Tibial nerve (tissue), 4 donors: Measurements from ENCODE around the gene S100A4. TPM values are rescaled to one million over a fixed set of nuclear protein-coding genes. Genes with fewer than 3 reads are reported as not detected.

Experiments used
- DNase-seq, 2 donors: peaks; one replicate each; pipeline ENCODE4 v3.0.0-alpha.2; 2019; ENCODE audit warnings: low spot score in 2 of 2
- H3K27ac ChIP-seq, 4 donors: fragments of 200-600 bp; sonication (generic) in 3 of 4; one replicate each; pipeline ENCODE4 v1.5.1; 2017 to 2019; ENCODE audit warnings: mild to moderate bottlenecking in 1 of 4
- H3K27me3 ChIP-seq, 2 donors: fragments of 200-600 bp; sonication (generic) in 1 of 2; one replicate each; pipeline versions ENCODE4 v1.5.1 to v1.6.0; 2017 to 2019
- H3K36me3 ChIP-seq, 3 donors: fragments of 200-600 bp; sonication (generic); one replicate each; pipeline ENCODE4 v1.5.1; 2018 to 2019
- H3K4me1 ChIP-seq, 4 donors: fragments of 200-600 bp; sonication (generic) in 3 of 4; one replicate each; pipeline ENCODE4 v1.5.1; 2017 to 2019
- H3K4me3 ChIP-seq, 4 donors: fragments of 200-600 bp; sonication (generic) in 3 of 4; one replicate each; pipeline ENCODE4 v1.5.1; 2017 to 2019; ENCODE audit warnings: mild to moderate bottlenecking in 1 of 4, moderate library complexity in 1 of 4
- H3K9me3 ChIP-seq, 4 donors: fragments of 200-600 bp; sonication (generic) in 3 of 4; one replicate each; pipeline ENCODE4 v1.5.1; 2017 to 2019
- EP300 ChIP-seq, 2 donors: sonication (generic); formaldehyde crosslinking; IDR thresholded peaks; one replicate each; pipeline ENCODE4 v1.6.1; 2017; ENCODE audit warnings: antibody characterized with exemption in 2 of 2, mild to moderate bottlenecking in 1 of 2
- POLR2A ChIP-seq, 2 donors: fragments of 450-650 bp; IDR thresholded peaks; one replicate each; pipeline ENCODE4 v1.6.1; 2017; ENCODE audit warnings: antibody characterized with exemption in 2 of 2, mild to moderate bottlenecking in 2 of 2, moderate library complexity in 2 of 2
- WGBS, 2 donors: methylation state at CpG; one replicate each; pipeline ENCODE4 v1.1.5; 2018; 5-methylcytosine and 5-hydroxymethylcytosine counted together
- total RNA-seq, 4 donors: library from RNA; depleted of rRNA; stranded (reverse); fragments of >200 nt; gene quantifications; one replicate each; pipeline ENCODE4 v1.1.0, GENCODE V29; 2016
- TF ChIP-seq, protein P1 (sequence below), 5 experiments: fragments of 200-600 bp in 3 of 5; fragments of 450-650 bp in 2 of 5; sonication (generic) in 3 of 5; IDR thresholded peaks; one replicate each; pipeline ENCODE4 v1.5.1; 2016 to 2019; ENCODE audit warnings: antibody characterized with exemption in 5 of 5, mild to moderate bottlenecking in 3 of 5, moderate library complexity in 2 of 5

S100A4 gene
- total RNA-seq, 4 donors from 2014 or later = 398 to 439 (median 420) TPM

DNA sequence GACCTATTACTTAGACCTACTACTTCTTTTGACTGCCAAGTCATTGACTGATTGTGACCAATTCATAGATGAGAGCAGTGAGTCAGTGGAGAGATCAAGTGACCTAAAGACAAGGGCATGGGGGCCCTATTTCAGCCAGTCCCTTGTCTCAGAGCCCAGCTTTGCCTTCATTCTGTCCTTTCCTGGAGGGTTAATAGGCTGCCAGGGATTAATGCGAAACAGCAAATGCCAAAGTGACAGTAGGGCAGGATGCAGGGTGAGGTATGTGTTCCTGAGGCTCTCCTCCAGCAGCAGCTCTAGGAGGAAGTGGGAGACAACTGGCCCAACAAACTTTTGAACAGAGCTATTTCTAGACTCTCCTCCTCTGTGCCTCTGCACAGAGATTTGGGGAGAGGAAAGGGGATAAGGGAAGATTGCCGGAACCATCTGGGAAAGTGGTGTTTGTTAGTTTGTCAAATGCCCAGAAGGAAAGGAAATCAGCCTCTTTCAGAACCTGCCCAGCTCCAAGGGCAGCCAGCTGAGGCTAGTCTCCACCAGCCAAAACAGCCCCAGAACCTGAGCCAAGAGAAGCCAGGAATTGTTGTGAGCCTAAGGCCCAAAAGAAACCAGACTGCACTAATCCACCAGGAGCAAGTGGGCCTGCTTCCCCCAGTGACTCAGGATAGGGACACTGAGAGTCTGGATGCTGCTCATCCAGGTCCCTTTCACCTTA is 8.4 kb upstream of the S100A4 start:
- no peak for DNase-seq
- Histone ChIP-seq H3K27me3 (no peaks in the 10 kb centered on the region), H3K36me3 (no peaks in the 10 kb centered on the region), H3K4me3 (no peak overlapping the region), H3K9me3 (no peaks in the 10 kb centered on the region), H3K27ac (peak overlapping the region in 2 of 4 donors; percentile 2 to 52), H3K4me1 (peaks cover 0 to 24% (median 7%) of the 10 kb centered on the region in 4 donors)
- TF ChIP-seq, protein P1, sequence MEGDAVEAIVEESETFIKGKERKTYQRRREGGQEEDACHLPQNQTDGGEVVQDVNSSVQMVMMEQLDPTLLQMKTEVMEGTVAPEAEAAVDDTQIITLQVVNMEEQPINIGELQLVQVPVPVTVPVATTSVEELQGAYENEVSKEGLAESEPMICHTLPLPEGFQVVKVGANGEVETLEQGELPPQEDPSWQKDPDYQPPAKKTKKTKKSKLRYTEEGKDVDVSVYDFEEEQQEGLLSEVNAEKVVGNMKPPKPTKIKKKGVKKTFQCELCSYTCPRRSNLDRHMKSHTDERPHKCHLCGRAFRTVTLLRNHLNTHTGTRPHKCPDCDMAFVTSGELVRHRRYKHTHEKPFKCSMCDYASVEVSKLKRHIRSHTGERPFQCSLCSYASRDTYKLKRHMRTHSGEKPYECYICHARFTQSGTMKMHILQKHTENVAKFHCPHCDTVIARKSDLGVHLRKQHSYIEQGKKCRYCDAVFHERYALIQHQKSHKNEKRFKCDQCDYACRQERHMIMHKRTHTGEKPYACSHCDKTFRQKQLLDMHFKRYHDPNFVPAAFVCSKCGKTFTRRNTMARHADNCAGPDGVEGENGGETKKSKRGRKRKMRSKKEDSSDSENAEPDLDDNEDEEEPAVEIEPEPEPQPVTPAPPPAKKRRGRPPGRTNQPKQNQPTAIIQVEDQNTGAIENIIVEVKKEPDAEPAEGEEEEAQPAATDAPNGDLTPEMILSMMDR (IDR thresholded peaks at IDR 0.05) = no peak
- TF ChIP-seq EP300 (IDR thresholded peaks at IDR 0.05) = no peak
- TF ChIP-seq POLR2A (IDR thresholded peaks at IDR 0.05) = no peak
- WGBS, 2 donors = 44 to 74% methylated on average over 2 of the region's 2 CpGs

DNA sequence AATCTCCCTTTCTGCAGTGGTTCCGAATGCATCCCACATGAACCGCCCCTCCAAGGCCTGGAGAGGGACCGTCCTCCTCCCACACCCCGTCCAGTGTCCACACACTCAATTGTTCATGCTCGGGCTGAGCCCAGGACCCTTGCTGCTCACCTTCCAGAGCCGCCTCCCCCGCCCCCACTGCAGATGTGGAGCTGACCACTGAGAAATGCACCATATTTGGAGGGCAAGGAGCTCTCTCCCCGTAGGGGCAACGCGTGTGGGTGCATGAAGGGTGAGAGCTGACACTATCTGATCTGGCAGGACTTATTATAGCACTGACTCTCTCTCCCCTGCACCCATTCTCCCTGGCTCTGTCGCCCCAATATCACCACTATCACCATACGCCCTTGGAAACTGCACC is 7.5 kb upstream of the S100A4 start:
- no peak for DNase-seq
- Histone ChIP-seq H3K27me3 (no peaks in the 10 kb centered on the region), H3K4me1 (peaks cover 0 to 33% (median 14%) of the 10 kb centered on the region in 4 donors), H3K4me3 (no peak overlapping the region), H3K36me3 (no peaks in the 10 kb centered on the region), H3K27ac (no peak overlapping the region), H3K9me3 (no peaks in the 10 kb centered on the region)
- WGBS, 2 donors = 81 to 87% methylated on average over 12 of the region's 12 CpGs
- TF ChIP-seq EP300 (IDR thresholded peaks at IDR 0.05) (no peak), POLR2A (IDR thresholded peaks at IDR 0.05) (no peak)
- TF ChIP-seq, protein P1 (IDR thresholded peaks at IDR 0.05) = no peak

DNA sequence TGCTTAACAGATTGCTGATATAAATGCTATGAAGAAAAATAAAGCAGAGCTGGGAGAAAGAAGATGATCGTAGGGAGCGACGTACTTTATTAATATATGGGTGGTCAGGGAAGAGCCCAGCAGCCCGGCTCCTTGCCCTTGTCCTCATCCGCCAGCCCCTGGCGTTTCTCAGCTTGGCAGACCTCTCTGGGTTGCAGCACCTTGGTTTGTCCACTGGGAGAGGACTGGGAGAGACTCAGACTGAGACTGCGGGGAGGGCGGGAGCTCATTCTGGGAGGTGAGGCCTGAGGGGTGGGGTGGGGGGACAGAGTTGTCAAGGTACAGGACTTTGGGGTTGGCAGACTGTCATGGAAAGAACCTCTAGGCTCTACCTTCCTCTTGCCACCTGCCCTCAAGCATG is 6.7 kb upstream of the S100A4 start:
- no peaks in the 10 kb centered on the region for H3K36me3 ChIP-seq
- TF ChIP-seq POLR2A (IDR thresholded peaks at IDR 0.05) (no peak), EP300 (IDR thresholded peaks at IDR 0.05) (no peak)
- TF ChIP-seq, protein P1 (IDR thresholded peaks at IDR 0.05) = no peak
- H3K4me3 ChIP-seq = no peak overlapping the region
- peaks cover 0 to 40% (median 19%) of the 10 kb centered on the region in 4 donors for H3K4me1 ChIP-seq
- no peak overlapping the region for H3K27ac ChIP-seq
- no peaks in the 10 kb centered on the region for H3K27me3 ChIP-seq
- DNase-seq = no peak
- 87 to 91% methylated on average over 8 of the region's 8 CpGs for whole genome bisulfite sequencing, 2 donors
- no peaks in the 10 kb centered on the region for H3K9me3 ChIP-seq

DNA sequence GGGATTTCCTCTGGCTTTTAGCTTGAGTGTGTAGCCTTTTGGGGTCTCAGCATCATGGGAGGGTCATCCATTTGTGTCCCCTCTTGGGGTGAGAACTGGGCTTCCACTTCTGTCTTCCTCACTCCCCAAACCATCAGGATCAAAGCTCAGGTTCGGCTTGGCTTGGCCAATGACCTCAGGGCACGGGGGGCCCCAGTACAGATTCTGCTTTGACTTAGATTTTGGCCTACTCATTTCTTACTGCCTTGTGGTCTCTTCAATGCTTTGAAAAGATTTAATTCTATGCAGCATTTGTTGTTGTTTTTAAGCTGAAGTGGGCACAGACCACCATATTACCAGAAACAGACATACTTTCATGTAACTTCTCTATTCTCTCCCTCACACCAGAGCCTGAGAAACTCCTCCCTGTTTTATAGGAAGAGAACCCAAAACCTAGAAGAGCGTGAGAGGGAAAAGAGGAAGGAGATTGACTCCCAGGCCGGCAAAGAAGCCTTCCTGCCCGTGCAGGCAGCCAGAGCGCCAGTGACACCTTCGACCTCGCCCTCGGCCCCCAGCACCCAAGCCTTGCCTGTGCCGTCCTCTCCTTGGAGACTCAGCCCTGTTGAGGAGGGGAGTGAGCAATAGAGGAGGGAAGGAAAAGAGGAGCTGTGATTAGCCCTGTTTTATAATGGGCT is 5.4 kb upstream of the S100A4 start:
- no peaks in the 10 kb centered on the region for H3K27me3 ChIP-seq
- peak overlapping the region in 2 of 4 donors; percentile 68 to 70 for H3K27ac ChIP-seq
- no peaks in the 10 kb centered on the region for H3K9me3 ChIP-seq
- TF ChIP-seq POLR2A (IDR thresholded peaks at IDR 0.05) (no peak), EP300 (IDR thresholded peaks at IDR 0.05) (no peak)
- TF ChIP-seq, protein P1 (IDR thresholded peaks at IDR 0.05) = no peak
- no peaks in the 10 kb centered on the region for H3K36me3 ChIP-seq
- WGBS, 2 donors = 74 to 76% methylated on average over 10 of the region's 10 CpGs
- no peak overlapping the region for H3K4me3 ChIP-seq
- no peak for DNase-seq
- H3K4me1 ChIP-seq = peaks cover 0 to 54% (median 32%) of the 10 kb centered on the region in 4 donors

DNA sequence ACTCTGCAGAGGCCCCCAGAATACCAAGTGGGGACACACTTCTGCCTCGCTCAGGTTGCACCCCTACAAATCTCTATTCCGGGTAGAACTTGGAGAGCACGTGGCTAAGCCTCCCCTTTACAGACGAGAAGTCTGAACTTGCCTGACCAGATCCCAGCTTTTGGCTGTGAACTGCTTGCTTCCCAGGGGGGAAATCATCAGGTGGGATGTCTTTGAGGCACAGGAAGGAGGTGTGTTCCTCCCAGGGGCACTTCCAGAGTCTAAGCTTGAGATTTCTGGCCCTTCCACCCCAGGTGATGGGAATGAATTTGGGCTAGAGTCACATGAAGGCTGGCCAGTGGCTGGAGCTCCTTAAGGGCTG is 4.8 kb upstream of the S100A4 start:
- Histone ChIP-seq H3K4me3 (no peak overlapping the region), H3K27ac (peak overlapping the region in 2 of 4 donors; percentile 68 to 70), H3K36me3 (no peaks in the 10 kb centered on the region), H3K4me1 (peaks cover 0 to 60% (median 38%) of the 10 kb centered on the region in 4 donors), H3K9me3 (no peaks in the 10 kb centered on the region), H3K27me3 (no peaks in the 10 kb centered on the region)
- DNase-seq = no peak
- TF ChIP-seq, protein P1 (IDR thresholded peaks at IDR 0.05) = no peak
- TF ChIP-seq POLR2A (IDR thresholded peaks at IDR 0.05) = no peak
- no peak for TF ChIP-seq EP300 (IDR thresholded peaks at IDR 0.05)
- 68 to 87% methylated on average over 4 of the region's 4 CpGs for WGBS, 2 donors
